CD14-positive monocyte (primary cell): Measurements from ENCODE around the gene ZNF789. TPM values are rescaled to one million over a fixed set of nuclear protein-coding genes. Genes with fewer than 3 reads are reported as not detected.

ENCODE experiments used
- DNase-seq, 3 donors: peaks; one replicate each; pipeline ENCODE4 v3.0.0-alpha.2; 2011 to 2022
- H2AFZ ChIP-seq: 2 replicates; pipeline ENCODE4 v1.6.0; 2012; ENCODE audit warnings: mild to moderate bottlenecking, low read depth, low read length, inconsistent platforms; ENCODE audit not compliant: insufficient read depth, poor library complexity, severe bottlenecking
- H3K27ac ChIP-seq, 2 donors: 1 replicate in 1 of 2; 2 replicates in 1 of 2; pipeline ENCODE4 v1.5.1; 2012 to 2013; ENCODE audit warnings: low read length in 2 of 2, control low read depth in 1 of 2, inconsistent platforms in 1 of 2, low read depth in 1 of 2, mild to moderate bottlenecking in 1 of 2
- H3K27me3 ChIP-seq, 2 donors: one replicate each; pipeline versions ENCODE4 v1.6.0 to v1.6.1; 2011 to 2013; ENCODE audit warnings: low read length in 2 of 2; ENCODE audit not compliant: control insufficient read depth in 2 of 2, insufficient read depth in 2 of 2
- H3K36me3 ChIP-seq, 2 donors: replicated peaks in 1 of 2; 1 replicate in 1 of 2; 2 replicates in 1 of 2; pipeline versions ENCODE4 v1.5.1 to v1.6.1; 2012 to 2013; ENCODE audit warnings: low read length in 2 of 2, control low read depth in 1 of 2, inconsistent platforms in 1 of 2, mild to moderate bottlenecking in 1 of 2; ENCODE audit not compliant: insufficient read depth in 2 of 2, control insufficient read depth in 1 of 2
- H3K4me1 ChIP-seq, 2 donors: 1 replicate in 1 of 2; 2 replicates in 1 of 2; pipeline versions ENCODE4 v1.5.1 to v1.6.1; 2012 to 2013; ENCODE audit warnings: low read length in 2 of 2, control low read depth in 1 of 2, inconsistent platforms in 1 of 2, mild to moderate bottlenecking in 1 of 2, moderate library complexity in 1 of 2; ENCODE audit not compliant: insufficient read depth in 2 of 2, control insufficient read depth in 1 of 2
- H3K4me2 ChIP-seq: replicated peaks from 2 replicates; pipeline ENCODE3; 2012; ENCODE audit warnings: low read length, moderate library complexity, mild to moderate bottlenecking; ENCODE audit not compliant: poor library complexity, severe bottlenecking; ENCODE audit errors: extremely low read depth
- H3K4me3 ChIP-seq, 3 experiments: fragments of 200-600 bp in 1 of 3; sonication (generic) in 1 of 3; replicated peaks in 1 of 3; 1 replicate in 2 of 3; 2 replicates in 1 of 3; pipeline ENCODE4 v1.5.1; 2011 to 2013; ENCODE audit warnings: low read length in 3 of 3, mild to moderate bottlenecking in 3 of 3, control low read depth in 2 of 3, low read depth in 2 of 3, inconsistent platforms in 1 of 3, moderate library complexity in 1 of 3
- H3K79me2 ChIP-seq: 2 replicates; pipeline ENCODE4 v1.6.0; 2012; ENCODE audit warnings: mild to moderate bottlenecking, control low read depth, inconsistent platforms, low read length, moderate library complexity; ENCODE audit not compliant: insufficient read depth
- H3K9ac ChIP-seq: 2 replicates; pipeline ENCODE4 v1.6.0; 2017; ENCODE audit warnings: low read length, mild to moderate bottlenecking; ENCODE audit not compliant: insufficient read depth, poor library complexity, severe bottlenecking
- H3K9me3 ChIP-seq, 2 donors: replicated peaks in 1 of 2; 1 replicate in 1 of 2; 2 replicates in 1 of 2; pipeline versions ENCODE4 v1.5.1 to v1.6.1; 2012 to 2013; ENCODE audit warnings: low read length in 2 of 2, control low read depth in 1 of 2; ENCODE audit not compliant: control insufficient read depth in 1 of 2, insufficient read depth in 1 of 2
- H4K20me1 ChIP-seq: 2 replicates; pipeline ENCODE4 v1.6.0; 2012; ENCODE audit warnings: mild to moderate bottlenecking, low read length, control low read depth, moderate library complexity; ENCODE audit not compliant: insufficient read depth
- H3K27ac Mint-ChIP-seq, 7 donors: one replicate each; pipeline ENCODE4 v1.8.0; 2020; ENCODE audit warnings: mild to moderate bottlenecking in 7 of 7, mixed read lengths in 7 of 7, moderate library complexity in 6 of 7, inconsistent platforms in 2 of 7
- H3K27me3 Mint-ChIP-seq, 3 donors: one replicate each; pipeline ENCODE4 v1.8.0; 2021 to 2022; ENCODE audit warnings: low read depth in 3 of 3, mild to moderate bottlenecking in 3 of 3, mixed read lengths in 3 of 3, moderate library complexity in 3 of 3, inconsistent platforms in 1 of 3
- H3K36me3 Mint-ChIP-seq, 2 donors: one replicate each; pipeline ENCODE4 v1.8.0; 2020; ENCODE audit warnings: mixed read lengths in 2 of 2, inconsistent platforms in 1 of 2, mild to moderate bottlenecking in 1 of 2
- H3K4me1 Mint-ChIP-seq: one replicate; pipeline ENCODE4 v1.8.0; 2020; ENCODE audit warnings: mild to moderate bottlenecking, mixed read lengths
- H3K4me3 Mint-ChIP-seq, 2 donors: one replicate each; pipeline ENCODE4 v1.8.0; 2020; ENCODE audit warnings: mild to moderate bottlenecking in 2 of 2, mixed read lengths in 2 of 2, moderate library complexity in 1 of 2
- H3K9me3 Mint-ChIP-seq, 7 donors: one replicate each; pipeline ENCODE4 v1.8.0; 2020 to 2022; ENCODE audit warnings: mixed read lengths in 7 of 7, mild to moderate bottlenecking in 6 of 7, moderate library complexity in 6 of 7, inconsistent platforms in 2 of 7
- WGBS: methylation state at CpG from one replicate; pipeline ENCODE4 v1.1.5; 2013; ENCODE audit warnings: missing lambda C conversion rate; ENCODE audit not compliant: insufficient coverage; 5-methylcytosine and 5-hydroxymethylcytosine counted together
- intact Hi-C, 2 donors: fragments of 100-400 bp; cut with micrococcal nuclease; formaldehyde crosslinking; loops; one replicate each; pipeline versions ENCODE4 v1.15.0 to v1.15.1; 2023
- polyA plus RNA-seq, 3 donors: library from polyadenylated mRNA; depleted of rRNA in 1 of 3; unstranded in 2 of 3; stranded (reverse) in 1 of 3; fragments of 300-500 nt in 2 of 3; fragments of >200 nt in 1 of 3; fragmentation: Illumina TruSeq in 2 of 3; gene quantifications; 1 replicate in 2 of 3; 2 replicates in 1 of 3; pipeline ENCODE4 v1.2.3, GENCODE V29; 2012 to 2021
- TF ChIP-seq, protein P1 (sequence below): fragments of 200-600 bp; IDR thresholded peaks from one replicate; pipeline ENCODE4 v1.8.0; 2022; ENCODE audit warnings: antibody characterized with exemption, mild to moderate bottlenecking

The ZNF789 gene
- polyA plus RNA-seq, 3 donors, result 1.8 to 10.4 (median 2.5) TPM

DNA sequence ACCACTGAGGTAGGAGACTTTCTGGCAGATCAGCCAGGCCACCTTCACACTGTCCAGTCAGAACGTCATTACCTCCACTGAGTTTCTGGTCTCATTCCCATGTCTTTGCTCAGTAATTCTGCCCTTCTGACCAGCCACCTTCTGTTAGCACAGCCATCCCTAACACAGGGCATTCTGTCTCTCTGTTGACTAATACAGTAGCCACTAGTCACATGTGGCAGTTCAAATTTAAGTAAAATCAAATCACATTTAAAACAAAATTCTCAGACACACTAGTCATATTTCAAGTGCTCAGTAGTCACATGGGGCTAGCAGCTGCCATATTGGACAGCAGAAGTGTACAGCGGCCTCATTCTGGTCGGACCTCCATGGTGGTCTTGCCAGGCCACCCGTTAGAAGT is 26.6 kb upstream of the ZNF789 start:
- Mint-ChIP-seq H3K27me3 (peaks cover 0 to 1% (median 0%) of the 10 kb centered on the region in 3 donors), H3K4me1 (no peaks in the 10 kb centered on the region), H3K4me3 (no peak overlapping the region), H3K27ac (peak overlapping the region in 1 of 7 donors; percentile 30), H3K9me3 (peaks cover 0 to 2% (median 0%) of the 10 kb centered on the region in 7 donors), H3K36me3 (peaks cover 61 to 92% of the 10 kb centered on the region in 2 donors)
- H3K4me3 ChIP-seq, result no peak overlapping the region
- peaks cover 9% of the 10 kb centered on the region for H4K20me1 ChIP-seq
- no peak overlapping the region for H2AFZ ChIP-seq
- no peak overlapping the region for H3K9ac ChIP-seq
- no peak overlapping the region for H3K27ac ChIP-seq
- peaks cover 60 to 86% of the 10 kb centered on the region in 2 donors for H3K36me3 ChIP-seq
- no peak for DNase-seq
- intact Hi-C loops, result no loop called here
- no peaks in the 10 kb centered on the region for H3K4me1 ChIP-seq
- WGBS, result 100% methylated on average over 2 of the region's 4 CpGs
- no peaks in the 10 kb centered on the region for H3K9me3 ChIP-seq
- no peak overlapping the region for H3K4me2 ChIP-seq
- no peaks in the 10 kb centered on the region for H3K27me3 ChIP-seq
- TF ChIP-seq, protein P1, sequence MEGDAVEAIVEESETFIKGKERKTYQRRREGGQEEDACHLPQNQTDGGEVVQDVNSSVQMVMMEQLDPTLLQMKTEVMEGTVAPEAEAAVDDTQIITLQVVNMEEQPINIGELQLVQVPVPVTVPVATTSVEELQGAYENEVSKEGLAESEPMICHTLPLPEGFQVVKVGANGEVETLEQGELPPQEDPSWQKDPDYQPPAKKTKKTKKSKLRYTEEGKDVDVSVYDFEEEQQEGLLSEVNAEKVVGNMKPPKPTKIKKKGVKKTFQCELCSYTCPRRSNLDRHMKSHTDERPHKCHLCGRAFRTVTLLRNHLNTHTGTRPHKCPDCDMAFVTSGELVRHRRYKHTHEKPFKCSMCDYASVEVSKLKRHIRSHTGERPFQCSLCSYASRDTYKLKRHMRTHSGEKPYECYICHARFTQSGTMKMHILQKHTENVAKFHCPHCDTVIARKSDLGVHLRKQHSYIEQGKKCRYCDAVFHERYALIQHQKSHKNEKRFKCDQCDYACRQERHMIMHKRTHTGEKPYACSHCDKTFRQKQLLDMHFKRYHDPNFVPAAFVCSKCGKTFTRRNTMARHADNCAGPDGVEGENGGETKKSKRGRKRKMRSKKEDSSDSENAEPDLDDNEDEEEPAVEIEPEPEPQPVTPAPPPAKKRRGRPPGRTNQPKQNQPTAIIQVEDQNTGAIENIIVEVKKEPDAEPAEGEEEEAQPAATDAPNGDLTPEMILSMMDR, result no peak
- H3K79me2 ChIP-seq, result peaks cover 7% of the 10 kb centered on the region

GRCh38 chr7:99447943-99448342 is 24.7 kb upstream of the ZNF789 start:
- DNase-seq, result no peak

More at GRCh38 chr7:99447943-99448342, 24.7 kb upstream of the ZNF789 start:
- TF ChIP-seq, protein P1, result no peak
- Histone ChIP-seq H3K9me3 (no peaks in the 10 kb centered on the region), H3K27ac (no peak overlapping the region), H3K36me3 (peaks cover 77 to 98% of the 10 kb centered on the region in 2 donors), H2AFZ (no peak overlapping the region), H4K20me1 (peaks cover 9% of the 10 kb centered on the region), H3K9ac (no peak overlapping the region), H3K4me2 (no peak overlapping the region), H3K79me2 (peaks cover 3% of the 10 kb centered on the region), H3K4me3 (no peak overlapping the region), H3K4me1 (no peaks in the 10 kb centered on the region), H3K27me3 (no peaks in the 10 kb centered on the region)
- peaks cover 69 to 92% of the 10 kb centered on the region in 2 donors for H3K36me3 Mint-ChIP-seq
- H3K27me3 Mint-ChIP-seq, result peaks cover 0 to 1% (median 0%) of the 10 kb centered on the region in 3 donors
- intact Hi-C loops, result no loop called here
- H3K27ac Mint-ChIP-seq, result no peak overlapping the region
- 98% methylated on average over 6 of the region's 10 CpGs for WGBS
- peaks cover 0 to 2% (median 0%) of the 10 kb centered on the region in 7 donors for H3K9me3 Mint-ChIP-seq
- H3K4me3 Mint-ChIP-seq, result no peak overlapping the region
- H3K4me1 Mint-ChIP-seq, result no peaks in the 10 kb centered on the region
